GM12864 (cell line): Measurements from ENCODE around the gene BMAL2.

Experiments
- DNase-seq: peaks from one replicate; pipeline ENCODE4 v3.0.0-alpha.2; 2011; ENCODE audit warnings: low read depth
- H3K4me3 ChIP-seq: 2 replicates; pipeline ENCODE4 v1.5.1; 2011; ENCODE audit warnings: mild to moderate bottlenecking, low read depth, low read length, control low read depth
- CTCF ChIP-seq: IDR thresholded peaks from 2 replicates; pipeline ENCODE4 v1.5.1; 2011; ENCODE audit warnings: low read depth, mild to moderate bottlenecking, moderate library complexity, low read length, control low read depth, inconsistent platforms; ENCODE audit errors: missing control alignments

BMAL2 gene

GRCh38 chr12:27347779-27348178 lies 15.1 kb downstream of the BMAL2 start:
- H3K4me3 ChIP-seq, result no peak overlapping the region
- TF ChIP-seq CTCF, result no peak
- no peak for DNase-seq

DNA sequence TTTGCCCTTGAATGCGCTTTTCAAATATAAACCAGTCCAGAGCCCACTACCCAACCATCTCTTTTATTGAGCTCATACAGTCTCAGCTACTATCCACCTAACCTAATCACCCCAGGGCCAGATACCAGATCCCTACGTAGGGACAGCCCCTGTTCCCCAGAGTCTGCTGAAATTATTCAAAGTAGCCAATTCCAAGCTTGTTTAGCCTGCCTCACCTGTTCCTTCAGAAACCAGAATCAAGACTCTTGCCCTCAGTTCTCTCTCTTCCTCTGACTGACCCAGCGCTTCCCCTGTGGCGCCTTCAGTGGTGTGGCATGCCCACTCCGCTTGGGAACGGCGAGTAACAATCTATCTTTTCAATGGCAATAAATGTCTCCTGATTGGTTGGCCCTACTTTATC lies 18.8 kb downstream of the BMAL2 start:
- H3K4me3 ChIP-seq, result no peak overlapping the region
- DNase-seq, result no peak
- TF ChIP-seq CTCF, result no peak

DNA sequence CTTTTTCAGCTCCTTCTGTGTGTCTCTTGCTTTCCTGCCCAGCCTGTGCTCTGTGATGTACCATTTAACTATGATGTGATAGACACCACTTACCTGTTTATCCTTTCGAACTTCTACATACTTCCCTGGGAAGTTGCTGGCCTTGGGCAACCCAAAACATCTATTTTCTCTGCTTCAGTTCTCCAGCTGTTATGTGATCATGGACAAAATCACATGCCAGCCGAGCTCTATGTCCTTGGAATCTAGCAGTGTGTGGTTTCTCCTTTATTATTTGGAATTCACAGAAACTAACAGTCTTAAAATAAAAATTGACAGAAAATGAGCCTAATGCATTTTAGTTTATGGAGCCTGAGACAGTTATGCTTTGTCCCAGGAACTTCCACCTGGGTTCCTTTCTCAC lies 22.9 kb downstream of the BMAL2 start:
- TF ChIP-seq CTCF, result no peak
- DNase-seq, result no peak
- no peak overlapping the region for H3K4me3 ChIP-seq

DNA sequence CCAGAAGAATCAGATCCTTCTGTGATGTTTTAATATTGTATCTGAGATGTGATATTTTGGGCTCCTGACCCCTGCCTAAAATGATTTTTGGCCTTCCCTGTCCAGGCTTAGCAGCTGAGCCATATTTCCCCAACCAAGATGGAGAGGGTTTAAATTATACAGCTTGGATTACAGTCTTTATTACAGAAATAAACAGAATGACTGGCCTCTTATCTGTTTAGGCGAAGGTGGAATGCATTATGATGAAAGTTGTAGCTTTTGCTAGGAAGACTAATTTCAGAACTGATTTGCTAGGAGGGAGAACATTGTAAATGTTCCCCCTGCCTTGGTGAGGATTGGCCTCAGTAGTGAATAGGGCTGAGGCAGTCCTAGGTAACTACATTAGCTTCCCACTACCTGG lies 23.3 kb downstream of the BMAL2 start:
- DNase-seq, result no peak
- TF ChIP-seq CTCF, result no peak
- no peak overlapping the region for H3K4me3 ChIP-seq

- no peak for DNase-seq
- H3K4me3 ChIP-seq, result no peak overlapping the region
- TF ChIP-seq CTCF, result no peak
Observed at GRCh38 chr12:27359578-27360340, 27.1 kb downstream of the BMAL2 start.

- DNase-seq, result no peak
- TF ChIP-seq CTCF, result no peak
- H3K4me3 ChIP-seq, result no peak overlapping the region
Observed at GRCh38 chr12:27361372-27361771, 28.7 kb downstream of the BMAL2 start.

- no peak for TF ChIP-seq CTCF
- DNase-seq, result no peak
- no peak overlapping the region for H3K4me3 ChIP-seq
Observed at GRCh38 chr12:27366621-27367020, 34.0 kb downstream of the BMAL2 start.
